GM12891 (cell line): ENCODE measurements around the gene MRPS11.

ENCODE experiments used
- POLR2A ChIP-seq: IDR thresholded peaks from 2 replicates; pipeline ENCODE4 v1.6.1; 2011; ENCODE audit warnings: low read depth, low read length, control low read depth
- POLR2AphosphoS5 ChIP-seq: IDR thresholded peaks from 2 replicates; pipeline ENCODE4 v1.6.1; 2011; ENCODE audit warnings: low read depth, low read length, control low read depth
- TAF1 ChIP-seq: IDR thresholded peaks from 2 replicates; pipeline ENCODE4 v1.6.1; 2011; ENCODE audit warnings: low read depth, low read length, control low read depth

DNA sequence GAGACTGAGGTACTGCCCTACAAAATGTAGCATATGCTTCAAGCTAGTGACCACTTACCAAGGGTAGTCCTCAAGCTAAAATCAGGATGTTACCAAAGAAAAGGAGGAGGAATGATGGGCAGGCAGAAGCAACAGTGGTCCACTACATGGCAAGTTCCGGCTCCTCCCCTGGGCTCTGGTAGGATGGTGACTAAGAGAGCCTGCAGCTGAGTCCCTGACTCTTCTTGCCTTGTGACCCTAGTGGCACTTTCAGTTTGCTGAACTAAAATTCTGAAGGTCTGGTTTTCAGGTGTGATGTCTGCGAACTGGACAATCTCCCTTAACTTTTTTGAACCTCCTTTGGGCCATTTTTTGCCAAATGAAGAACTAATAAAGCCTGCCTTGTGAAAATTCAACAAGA is 41.2 kb upstream of the MRPS11 start:
- TF ChIP-seq POLR2AphosphoS5 (no peak), POLR2A (no peak), TAF1 (no peak)
